Limb (tissue), 2 donors: ENCODE data around the gene TP53I11.
A peak's percentile ranks its signal among the peaks of the same experiment; 100 is the strongest.

ENCODE experiments used
- DNase-seq, 2 donors: peaks; one replicate each; pipeline ENCODE4 v3.0.0-alpha.2; 2016; ENCODE audit errors: extremely low spot score in 2 of 2

Gene TP53I11, protein sequence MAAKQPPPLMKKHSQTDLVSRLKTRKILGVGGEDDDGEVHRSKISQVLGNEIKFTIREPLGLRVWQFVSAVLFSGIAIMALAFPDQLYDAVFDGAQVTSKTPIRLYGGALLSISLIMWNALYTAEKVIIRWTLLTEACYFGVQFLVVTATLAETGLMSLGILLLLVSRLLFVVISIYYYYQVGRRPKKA

DNA sequence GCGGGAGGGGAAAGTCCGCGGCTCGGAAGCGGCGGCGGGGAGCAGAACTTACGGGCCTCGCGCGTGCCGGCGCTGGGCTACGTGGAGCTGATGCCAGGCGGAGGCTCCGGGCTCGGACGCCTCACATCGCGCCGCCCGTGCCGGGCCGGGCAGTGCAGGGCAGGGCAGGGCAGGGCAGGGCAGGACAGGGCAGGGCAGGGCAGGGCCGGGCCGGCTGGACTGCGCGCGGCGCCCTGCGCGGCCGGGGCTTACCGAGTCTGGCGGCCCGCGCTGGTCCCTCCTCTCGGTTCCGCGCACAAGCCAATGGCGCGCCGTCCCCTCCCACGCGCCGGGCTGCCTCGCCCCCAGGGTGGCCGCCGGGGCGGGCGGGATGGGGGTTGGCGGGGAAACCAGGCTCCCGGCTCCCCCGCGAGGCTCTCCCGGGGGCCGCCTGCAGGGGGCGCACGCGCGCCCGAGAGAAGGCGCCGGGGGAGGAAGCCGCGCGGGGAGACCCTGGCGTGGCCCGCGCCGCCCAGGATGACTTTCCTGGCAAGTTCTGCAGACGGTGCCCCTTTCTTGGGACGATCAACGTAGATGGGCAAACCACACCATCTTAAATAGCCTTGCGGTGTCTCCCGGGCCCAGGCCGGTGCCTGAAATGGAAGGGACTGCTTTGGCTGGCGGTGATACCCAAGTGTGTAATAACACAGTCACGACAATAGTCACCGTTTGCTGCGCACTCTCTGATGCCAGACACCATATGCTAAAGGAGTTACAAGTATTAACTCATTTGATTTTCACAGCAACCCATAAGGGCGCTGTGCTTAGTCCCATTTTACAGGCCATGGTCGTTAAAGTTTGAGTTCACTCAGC is at the start of gene TP53I11:
TSS of gene TP53I11 (minus strand) at position 259 of the 852 bp plus-strand sequence. CDS start 12,548 bp downstream, outside the sequence.
- DNase-seq: peak; percentile 51 to 86

GRCh38 chr11:44999068-44999467 is 48.4 kb upstream of the TP53I11 start:
- no peak for DNase-seq

DNA sequence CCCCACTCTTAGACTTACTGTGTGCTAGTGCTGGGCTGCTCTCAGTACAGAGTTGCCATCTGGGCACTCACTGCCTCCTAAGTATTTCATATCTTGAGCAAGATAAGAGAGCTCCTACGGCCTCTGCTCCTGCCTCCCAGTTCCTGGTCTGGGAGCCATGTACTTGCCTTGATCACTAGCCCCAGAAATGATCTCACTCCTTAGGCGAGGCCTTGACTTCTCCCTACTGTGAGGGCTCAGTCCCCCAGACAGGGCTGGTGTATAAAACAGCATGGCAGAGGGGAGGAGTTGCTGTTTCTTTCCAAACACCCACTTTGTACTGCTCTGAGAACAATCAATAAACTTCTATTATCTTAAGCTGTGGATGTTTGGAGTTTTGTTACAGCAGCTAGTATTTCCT is 47.4 kb upstream of the TP53I11 start:
- DNase-seq: no peak

DNA sequence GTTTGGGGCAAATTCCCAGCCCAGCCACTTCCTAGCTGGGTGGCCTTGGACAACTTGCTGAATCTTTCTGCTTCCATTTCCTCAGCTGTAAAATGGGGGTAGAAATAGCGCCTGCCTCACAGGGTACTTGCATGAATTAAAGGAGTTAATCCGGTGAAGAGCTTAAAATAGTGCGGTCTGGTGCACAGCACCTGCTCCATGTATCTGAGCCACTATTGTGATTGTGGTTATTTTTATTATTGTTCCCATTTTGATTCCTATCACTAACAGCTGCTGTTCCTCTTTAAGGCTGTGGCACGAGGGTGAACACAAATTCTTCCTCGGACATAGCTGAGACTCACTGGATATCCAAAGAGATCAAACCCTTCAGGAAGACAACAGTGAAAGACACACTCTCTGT is 46.9 kb upstream of the TP53I11 start:
- DNase-seq: no peak

- no peak for DNase-seq
These were observed 44.1 kb upstream of the TP53I11 start for GRCh38 chr11:44994753-44995152.

DNA sequence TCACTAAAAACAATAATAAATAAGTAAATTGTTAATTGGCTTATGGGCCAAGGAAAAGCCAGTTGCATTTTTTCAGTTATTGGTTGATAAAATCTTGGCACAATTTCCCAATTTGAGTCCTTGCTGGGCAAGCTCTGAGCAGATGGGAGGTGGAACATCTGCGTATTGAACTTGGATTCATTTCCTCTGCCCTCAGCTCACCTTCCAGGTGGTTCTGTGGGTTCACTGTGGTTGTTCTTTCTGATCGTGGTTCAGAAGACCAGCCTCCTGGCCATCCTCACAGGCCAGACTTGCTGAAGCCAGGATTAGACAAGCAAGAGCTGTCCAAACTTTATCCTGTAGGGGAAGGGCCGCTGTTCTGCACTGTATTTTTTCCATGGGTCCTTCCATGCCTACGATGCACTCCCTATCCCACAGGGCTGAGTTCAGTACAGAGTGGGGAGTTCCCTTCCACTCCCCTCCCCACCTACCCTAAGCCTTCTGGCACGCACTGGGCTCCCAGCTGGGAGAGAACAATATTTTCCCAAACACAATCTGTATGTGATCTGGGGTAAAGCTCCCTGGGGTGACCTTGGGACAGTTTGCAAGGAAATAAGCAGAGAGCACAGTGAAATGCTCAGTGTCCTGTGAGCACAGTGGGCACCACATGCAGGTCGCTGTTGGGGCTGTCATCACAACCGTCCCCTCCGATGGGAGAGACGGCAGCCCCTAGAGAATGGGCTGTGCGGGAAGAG is 43.5 kb upstream of the TP53I11 start:
- DNase-seq: no peak

DNA sequence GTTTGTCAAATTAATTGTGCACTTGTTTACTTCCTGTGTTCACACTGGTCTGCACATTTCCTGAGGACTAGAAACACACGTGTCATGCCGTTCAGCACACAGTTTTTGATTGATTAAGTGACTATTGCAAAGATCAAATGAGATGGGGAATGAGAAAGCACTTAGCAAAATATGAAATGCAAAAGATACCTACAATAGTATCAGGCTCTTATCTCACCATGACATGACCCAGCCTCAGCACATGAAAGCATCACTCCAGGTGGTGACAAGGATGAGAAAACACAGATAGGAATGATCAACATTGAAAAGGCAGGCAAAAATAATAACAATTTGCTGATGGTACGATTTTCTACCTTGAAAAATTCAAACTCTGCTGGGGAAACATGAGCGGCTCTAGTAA is 42.1 kb upstream of the TP53I11 start:
- DNase-seq: no peak

GRCh38 chr11:44992181-44992582 is 41.5 kb upstream of the TP53I11 start:
- no peak for DNase-seq

DNA sequence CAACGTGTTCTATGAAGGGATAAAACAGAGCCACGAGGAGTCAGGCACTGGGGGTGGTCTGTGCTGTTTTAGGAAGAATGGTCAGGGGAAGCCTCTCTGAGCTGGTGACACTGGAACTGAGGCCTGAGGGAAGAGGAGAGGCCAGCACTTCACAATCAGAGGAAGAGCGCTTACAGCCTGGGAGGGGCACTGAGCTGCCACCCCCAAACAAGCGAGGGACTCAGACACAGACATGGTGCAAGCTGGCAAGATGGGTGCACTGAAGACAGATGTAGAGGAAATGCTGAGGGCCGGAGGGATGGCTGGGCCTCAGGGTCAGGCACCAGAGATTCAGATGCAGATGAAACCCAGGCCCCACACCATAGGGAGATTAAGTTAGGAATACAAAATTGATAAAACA is 40.0 kb upstream of the TP53I11 start:
- no peak for DNase-seq

GRCh38 chr11:44989831-44990566 is 39.3 kb upstream of the TP53I11 start:
- DNase-seq: no peak

DNA sequence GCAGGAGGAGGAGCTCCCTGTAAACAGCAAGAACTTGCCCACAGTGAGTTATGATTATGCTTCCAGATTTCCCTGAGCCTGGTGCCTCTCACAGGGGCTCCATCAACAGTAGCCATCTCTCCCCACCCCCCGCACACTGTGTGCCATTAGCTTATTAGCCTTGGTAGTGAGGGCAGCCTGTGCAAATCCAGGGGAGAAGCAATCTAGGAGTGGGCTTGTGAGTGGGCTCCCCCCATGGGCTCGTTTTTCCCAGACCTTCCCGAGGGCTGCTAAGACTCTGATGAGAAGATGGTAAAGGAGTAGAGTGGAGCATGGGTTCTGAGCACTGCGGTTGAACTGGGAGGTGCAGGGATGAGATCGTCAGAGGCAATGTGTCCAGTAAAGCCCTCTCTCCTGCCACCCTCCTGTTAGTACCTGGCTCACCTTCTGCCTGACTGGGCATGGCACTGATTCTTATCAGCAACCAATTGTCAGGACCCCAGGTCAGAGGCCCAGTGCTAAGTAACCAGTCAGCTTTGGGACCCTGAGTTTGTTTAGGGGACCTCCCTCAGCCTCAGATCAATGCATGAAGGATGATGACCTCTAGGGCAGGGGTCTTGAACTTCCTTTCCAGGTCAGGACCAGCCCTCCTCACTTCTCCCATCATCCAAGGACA is 38.4 kb upstream of the TP53I11 start:
- no peak for DNase-seq

GRCh38 chr11:44988111-44988510 is 37.4 kb upstream of the TP53I11 start:
- no peak for DNase-seq

GRCh38 chr11:44987506-44987905 is 36.8 kb upstream of the TP53I11 start:
- DNase-seq: no peak

DNA sequence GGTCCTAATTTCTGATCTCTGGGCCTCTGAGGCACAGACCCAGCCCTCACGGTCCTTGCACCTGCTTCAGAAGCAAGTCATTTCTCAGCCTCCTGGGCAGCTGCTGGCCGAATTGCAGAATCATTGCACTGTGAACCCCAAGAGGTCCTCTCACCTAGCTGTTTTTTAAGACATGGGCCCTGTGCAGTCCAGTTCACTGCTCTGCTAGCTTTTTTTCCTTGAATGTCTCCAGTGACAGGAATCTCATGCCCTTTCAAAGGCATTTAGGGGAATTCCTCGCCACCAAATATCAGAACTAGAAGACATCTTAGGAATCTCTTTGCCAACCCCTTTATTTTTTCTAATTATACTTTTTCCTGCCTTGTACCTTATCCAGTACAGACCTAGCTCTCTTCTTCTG is 35.6 kb upstream of the TP53I11 start:
- DNase-seq: no peak

GRCh38 chr11:44985721-44986120 is 35.0 kb upstream of the TP53I11 start:
- no peak for DNase-seq

DNA sequence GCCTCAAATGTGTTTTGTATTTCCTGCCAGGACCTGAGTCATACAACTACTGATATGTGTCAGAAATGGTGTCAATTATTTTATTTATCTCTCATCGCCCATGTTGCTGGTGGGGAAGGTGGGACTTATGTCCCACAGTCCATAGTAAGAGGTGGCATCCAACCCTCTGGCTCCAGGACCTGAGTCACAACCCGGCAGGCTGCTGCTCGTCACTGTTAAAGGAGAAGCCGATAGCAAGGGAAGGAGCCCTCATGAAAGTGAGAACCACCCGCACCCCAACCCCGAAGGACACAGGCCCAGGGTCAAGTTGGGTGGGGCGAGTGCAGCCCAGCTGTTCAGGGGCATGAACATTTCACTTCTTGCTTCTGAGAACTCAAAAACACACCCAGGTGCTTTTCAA is 33.1 kb upstream of the TP53I11 start:
- no peak for DNase-seq

DNA sequence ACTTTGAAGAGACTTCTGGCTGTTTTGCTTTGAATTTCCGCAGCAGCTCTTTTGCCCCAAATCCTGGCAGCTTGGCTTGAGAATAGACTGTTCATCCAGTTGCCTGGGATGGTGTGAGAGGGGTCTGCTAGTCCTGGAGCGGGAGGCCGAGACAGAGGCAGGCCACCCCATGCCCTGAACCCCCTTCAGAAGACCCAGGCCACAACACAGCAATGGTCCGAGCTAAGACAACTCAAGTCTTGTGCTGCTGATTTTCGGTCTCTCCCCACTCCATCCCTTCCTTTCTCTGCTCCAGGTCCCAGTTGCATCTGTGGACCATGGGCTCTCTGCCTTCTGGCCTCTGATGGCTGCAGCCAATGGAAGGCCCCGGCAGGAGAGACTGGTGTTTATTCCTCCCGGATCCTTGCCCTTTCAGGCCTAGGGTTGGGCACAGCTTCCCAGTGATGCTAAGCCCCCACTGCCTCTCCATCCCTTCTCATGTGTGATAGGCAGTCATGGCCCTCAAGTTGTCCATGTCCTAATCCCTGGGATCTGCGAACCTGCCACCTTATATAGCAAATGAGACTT is 31.9 kb upstream of the TP53I11 start:
- DNase-seq: peak in 1 of 2 donors; percentile 16

DNA sequence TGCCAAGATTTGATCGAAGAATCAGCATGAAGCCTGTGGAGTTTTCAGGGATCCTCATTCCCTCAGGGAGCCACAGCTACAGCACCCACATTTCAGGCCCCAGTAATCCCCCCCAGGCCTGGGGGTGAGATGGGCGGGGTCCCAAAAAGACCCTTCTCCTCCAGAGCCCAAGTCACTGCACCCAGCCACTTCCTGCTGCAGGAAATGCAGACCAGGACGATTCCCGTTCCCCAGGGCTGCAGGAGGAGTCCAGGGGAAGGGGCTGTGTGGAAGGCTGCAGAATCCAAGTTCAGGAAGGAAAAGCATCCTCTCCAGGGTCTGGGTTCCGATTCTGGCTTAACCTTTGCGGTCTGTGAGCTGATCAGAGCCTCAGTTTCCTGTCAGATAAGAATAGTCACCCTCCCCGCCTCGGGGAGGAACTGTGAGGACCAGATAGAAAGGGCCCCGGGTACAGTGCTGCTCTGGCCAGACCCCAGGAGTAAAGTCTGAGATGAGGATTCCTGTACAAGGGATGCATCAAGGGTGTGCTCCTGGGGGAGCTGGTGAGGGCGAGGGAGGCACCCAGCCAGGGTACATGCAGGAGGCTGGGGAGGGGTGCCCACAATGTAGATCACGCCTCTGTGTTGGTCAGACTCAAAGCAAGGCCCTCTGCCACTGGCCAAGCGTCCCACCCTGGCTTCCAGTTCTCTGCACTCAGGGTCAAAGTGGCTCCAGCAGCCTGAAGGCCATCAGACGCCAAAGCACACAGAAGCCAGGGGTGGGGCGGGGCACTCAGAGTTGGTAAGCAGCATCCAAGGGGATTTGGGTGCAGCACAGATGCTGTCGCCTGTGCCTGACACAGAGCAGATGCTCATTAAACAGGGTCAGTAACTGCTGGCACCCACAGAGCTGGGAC is 30.1 kb upstream of the TP53I11 start:
- DNase-seq: peak in 1 of 2 donors; percentile 21

- DNase-seq: peak in 1 of 2 donors; percentile 19
These were observed 29.1 kb upstream of the TP53I11 start for GRCh38 chr11:44979543-44980399.
